ENCODE data around the gene COL1A1. TPM values are rescaled to one million over a fixed set of nuclear protein-coding genes. Genes with fewer than 3 reads are reported as not detected.

COL1A1 gene
- total RNA-seq, 1 donor from 2014 or later, result 105 TPM

GRCh38 chr17:50194140-50194933, 7.1 kb downstream of the COL1A1 start:
- no peak overlapping the region for H3K4me3 ChIP-seq (ENCODE audit: low read depth, low read length)
- no peak for DNase-seq (ENCODE audit: low read depth)
- TF ChIP-seq CTCF (conservative IDR thresholded peaks at IDR 0.05; ENCODE audit: low read depth, low read length), result no peak

- DNase-seq (ENCODE audit: low read depth), result no peak
- TF ChIP-seq CTCF (conservative IDR thresholded peaks at IDR 0.05; ENCODE audit: low read depth, low read length), result no peak
- no peak overlapping the region for H3K4me3 ChIP-seq (ENCODE audit: low read depth, low read length)
These were observed 8.7 kb downstream of the COL1A1 start for GRCh38 chr17:50192618-50193291.

- no peak for TF ChIP-seq CTCF (conservative IDR thresholded peaks at IDR 0.05; ENCODE audit: low read depth, low read length)
- DNase-seq (ENCODE audit: low read depth), result no peak
- no peak overlapping the region for H3K4me3 ChIP-seq (ENCODE audit: low read depth, low read length)
These were observed 9.2 kb downstream of the COL1A1 start for GRCh38 chr17:50192144-50192617.

GRCh38 chr17:50191359-50192143, 9.9 kb downstream of the COL1A1 start:
- DNase-seq (ENCODE audit: low read depth), result no peak
- no peak overlapping the region for H3K4me3 ChIP-seq (ENCODE audit: low read depth, low read length)
- TF ChIP-seq CTCF (conservative IDR thresholded peaks at IDR 0.05; ENCODE audit: low read depth, low read length), result no peak

- no peak for DNase-seq (ENCODE audit: low read depth)
- no peak overlapping the region for H3K4me3 ChIP-seq (ENCODE audit: low read depth, low read length)
- no peak for TF ChIP-seq CTCF (conservative IDR thresholded peaks at IDR 0.05; ENCODE audit: low read depth, low read length)
These were observed 10.7 kb downstream of the COL1A1 start for GRCh38 chr17:50190603-50191358.

- H3K4me3 ChIP-seq (ENCODE audit: low read depth, low read length), result no peak overlapping the region
- DNase-seq (ENCODE audit: low read depth), result no peak
- no peak for TF ChIP-seq CTCF (conservative IDR thresholded peaks at IDR 0.05; ENCODE audit: low read depth, low read length)
These were observed 11.2 kb downstream of the COL1A1 start for GRCh38 chr17:50190293-50190602.

Data from epithelial cell of proximal tubule (primary cell).